MM.1S (cell line): Measurements from ENCODE around the gene WASL.

ENCODE experiments used
- CTCF ChIP-seq: fragments of 300-600 bp; sonication (generic); IDR thresholded peaks from 2 replicates; pipeline ENCODE4 v1.5.1; 2016; ENCODE audit warnings: antibody characterized with exemption, low read length, mixed read lengths
- EZH2 ChIP-seq: fragments of 300-600 bp; sonication (generic); optimal IDR thresholded peaks from 2 replicates; pipeline ENCODE3; 2017; ENCODE audit warnings: low read depth, mild to moderate bottlenecking, antibody characterized with exemption, low read length, mixed read lengths
- EZH2phosphoT487 ChIP-seq: fragments of 300-600 bp; sonication (generic); IDR thresholded peaks from 2 replicates; pipeline ENCODE4 v1.6.1; 2018; ENCODE audit warnings: antibody characterized with exemption, low read length

DNA sequence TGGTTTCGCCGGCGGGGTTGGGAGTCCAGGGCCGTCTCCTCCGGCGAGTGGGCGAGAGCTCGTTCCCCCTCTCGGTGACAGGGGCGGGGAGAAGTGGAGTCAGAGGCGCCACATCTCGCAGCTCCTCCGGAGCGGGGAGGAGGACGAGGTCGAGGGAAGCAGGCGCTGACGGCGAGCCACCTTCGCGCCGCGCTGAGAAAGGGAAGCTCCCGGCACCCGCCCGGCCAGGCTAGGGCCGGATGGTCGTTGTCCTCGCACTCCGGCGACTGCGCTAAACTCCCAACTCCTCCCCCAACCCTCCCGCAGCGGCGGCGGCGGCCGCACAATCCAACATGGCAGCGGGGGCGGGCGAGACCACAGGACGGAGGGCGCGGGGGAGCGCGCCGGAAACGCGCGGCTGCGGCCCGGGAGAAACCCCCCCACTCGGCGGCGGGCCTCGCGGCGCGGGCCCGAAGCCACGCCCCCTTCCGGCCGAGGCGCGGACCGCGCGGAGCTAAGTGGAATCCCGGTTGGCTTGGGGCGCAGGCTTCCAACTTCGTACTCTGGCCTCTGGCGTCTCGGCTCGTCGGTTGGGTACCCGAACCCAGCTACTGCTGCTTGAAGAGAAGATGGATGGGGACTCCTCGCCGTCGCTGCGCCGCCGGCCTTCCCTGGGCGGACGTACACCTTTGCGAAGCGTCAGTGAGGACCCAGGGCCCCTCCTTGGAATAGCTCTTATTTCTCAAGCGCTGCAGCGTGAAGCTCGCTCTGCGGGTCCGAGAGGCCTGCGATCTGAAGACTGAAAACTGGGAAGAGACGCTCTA, at the start of gene WASL:
- TF ChIP-seq CTCF (no peak), EZH2 (no peak), EZH2phosphoT487 (no peak)
